ENCODE data around the gene SRMS. TPM values are rescaled to one million over a fixed set of nuclear protein-coding genes. Genes with fewer than 3 reads are reported as not detected.

SRMS gene
- total RNA-seq, 2 donors from 2014 or later: 0.32 to 0.49 TPM

DNA sequence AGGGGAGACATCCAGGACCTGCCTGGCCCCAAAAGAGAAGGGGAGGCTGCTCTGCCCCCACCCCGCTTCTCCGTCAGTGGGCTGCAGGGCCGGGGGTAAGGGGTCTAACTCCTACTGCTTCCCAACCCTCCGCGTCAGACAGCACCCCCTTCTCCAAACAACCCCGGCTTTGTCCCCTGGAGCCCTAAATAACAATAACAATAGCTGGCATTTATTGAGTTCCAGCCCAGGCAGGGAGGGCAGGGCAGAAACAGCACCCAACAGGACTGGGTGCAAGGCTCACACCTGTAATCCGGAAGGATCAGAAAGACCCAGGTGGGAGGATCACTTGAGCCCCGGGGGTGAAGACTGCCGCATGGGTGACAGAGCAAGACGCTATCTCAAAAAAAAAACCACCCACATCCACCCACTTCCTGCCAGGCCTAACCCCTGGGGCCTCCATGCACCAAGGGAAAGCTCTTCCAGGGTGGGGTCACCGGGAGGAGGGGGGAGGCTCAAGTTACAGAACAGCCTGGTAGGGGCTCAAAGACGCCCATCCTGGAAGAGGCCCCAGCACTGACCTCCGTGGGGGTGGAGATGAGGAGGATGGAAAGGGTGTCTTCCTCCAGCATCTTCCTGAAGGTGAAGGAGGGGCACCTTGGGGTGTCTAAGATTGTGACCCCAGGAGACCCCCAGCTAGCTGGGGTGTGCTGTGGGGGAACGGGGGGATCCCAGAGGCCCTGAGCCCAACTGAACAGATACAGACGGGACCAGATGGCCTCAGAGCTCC lies 5.1 kb upstream of the SRMS start:
- no peak overlapping the region for H3K27ac ChIP-seq

DNA sequence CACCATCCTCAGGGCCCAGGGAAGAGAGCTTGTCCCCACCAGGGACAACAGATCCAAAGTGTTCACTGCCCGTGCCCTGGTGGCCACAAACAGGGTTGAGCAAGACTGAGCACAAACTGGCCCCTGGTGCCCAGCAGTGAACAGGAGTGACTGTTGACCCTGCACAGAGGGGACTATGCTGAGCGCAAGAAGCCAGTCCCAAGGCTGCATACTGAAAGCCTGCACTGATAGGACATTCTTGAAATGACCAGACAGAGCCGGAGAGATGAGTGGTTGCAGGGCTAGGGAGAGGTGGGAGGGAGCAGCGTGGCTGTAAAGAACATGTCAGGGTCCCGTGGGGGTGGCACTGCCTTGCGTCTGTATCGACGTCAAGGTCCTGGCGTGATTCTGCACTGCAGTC lies 3.5 kb upstream of the SRMS start:
- no peak for DNase-seq
- intact Hi-C loops (cut with DNase I): no loop called here
- no peaks in the 10 kb centered on the region for H3K4me1 ChIP-seq
- H3K36me3 ChIP-seq: no peaks in the 10 kb centered on the region
- H3K9ac ChIP-seq (ENCODE audit: low read depth in 2 of 2, low read length in 2 of 2): no peak overlapping the region
- TF ChIP-seq, protein P1, sequence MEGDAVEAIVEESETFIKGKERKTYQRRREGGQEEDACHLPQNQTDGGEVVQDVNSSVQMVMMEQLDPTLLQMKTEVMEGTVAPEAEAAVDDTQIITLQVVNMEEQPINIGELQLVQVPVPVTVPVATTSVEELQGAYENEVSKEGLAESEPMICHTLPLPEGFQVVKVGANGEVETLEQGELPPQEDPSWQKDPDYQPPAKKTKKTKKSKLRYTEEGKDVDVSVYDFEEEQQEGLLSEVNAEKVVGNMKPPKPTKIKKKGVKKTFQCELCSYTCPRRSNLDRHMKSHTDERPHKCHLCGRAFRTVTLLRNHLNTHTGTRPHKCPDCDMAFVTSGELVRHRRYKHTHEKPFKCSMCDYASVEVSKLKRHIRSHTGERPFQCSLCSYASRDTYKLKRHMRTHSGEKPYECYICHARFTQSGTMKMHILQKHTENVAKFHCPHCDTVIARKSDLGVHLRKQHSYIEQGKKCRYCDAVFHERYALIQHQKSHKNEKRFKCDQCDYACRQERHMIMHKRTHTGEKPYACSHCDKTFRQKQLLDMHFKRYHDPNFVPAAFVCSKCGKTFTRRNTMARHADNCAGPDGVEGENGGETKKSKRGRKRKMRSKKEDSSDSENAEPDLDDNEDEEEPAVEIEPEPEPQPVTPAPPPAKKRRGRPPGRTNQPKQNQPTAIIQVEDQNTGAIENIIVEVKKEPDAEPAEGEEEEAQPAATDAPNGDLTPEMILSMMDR (IDR thresholded peaks at IDR 0.05): no peak
- no peaks in the 10 kb centered on the region for H3K9me3 ChIP-seq
- H3K4me3 ChIP-seq: no peak overlapping the region
- H3K27ac ChIP-seq: no peak overlapping the region
- peaks cover 12% of the 10 kb centered on the region for H3K27me3 ChIP-seq

More for the DNA sequence above, 5.1 kb upstream of the SRMS start:
- DNase-seq: no peak
- Histone ChIP-seq H3K9me3 (no peaks in the 10 kb centered on the region), H3K4me3 (no peak overlapping the region), H3K36me3 (no peaks in the 10 kb centered on the region), H3K9ac (ENCODE audit: low read depth in 2 of 2, low read length in 2 of 2) (peak overlapping the region in 1 of 2 donors; percentile 7), H3K4me1 (no peaks in the 10 kb centered on the region), H3K27me3 (peaks cover 5% of the 10 kb centered on the region)
- TF ChIP-seq, protein P1 (IDR thresholded peaks at IDR 0.05): no peak
- intact Hi-C loops (cut with DNase I): no loop called here

DNA sequence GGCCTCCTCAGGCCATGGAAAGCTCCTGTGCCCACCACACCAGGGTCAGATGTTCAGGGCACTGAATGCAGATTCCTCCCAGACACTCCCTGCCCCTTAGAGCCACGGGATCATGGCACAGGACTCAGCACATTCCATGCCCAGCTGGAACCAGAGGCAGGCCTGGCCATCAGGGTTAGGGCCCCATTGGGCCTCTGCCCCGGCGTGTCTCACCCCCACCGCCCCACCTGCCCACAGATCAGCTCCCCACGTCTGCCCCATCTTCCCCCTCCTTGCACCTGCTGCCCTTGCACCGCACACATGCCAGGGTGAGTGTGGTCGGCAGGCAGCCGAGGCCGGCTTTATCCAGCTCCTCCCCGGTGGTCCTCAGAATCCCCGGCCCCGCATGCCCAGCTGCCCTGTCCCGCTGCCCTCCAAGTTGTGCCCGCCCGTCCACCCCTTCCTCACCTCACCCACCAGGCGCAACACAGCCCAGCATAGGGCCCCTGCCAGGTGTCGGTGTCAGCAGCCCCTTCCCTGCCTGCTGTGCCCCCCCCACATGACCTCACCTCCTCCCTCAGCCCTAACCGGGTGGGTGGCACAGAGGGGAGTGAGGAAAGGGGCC lies 2.2 kb upstream of the SRMS start:
- Histone ChIP-seq H3K4me3 (no peak overlapping the region), H3K27ac (no peak overlapping the region), H3K9me3 (no peaks in the 10 kb centered on the region), H3K27me3 (peaks cover 12% of the 10 kb centered on the region), H3K36me3 (no peaks in the 10 kb centered on the region), H3K4me1 (peaks cover 6% of the 10 kb centered on the region), H3K9ac (ENCODE audit: low read depth in 2 of 2, low read length in 2 of 2) (no peak overlapping the region)
- TF ChIP-seq, protein P1 (IDR thresholded peaks at IDR 0.05): no peak
- DNase-seq: no peak
- intact Hi-C loops (cut with DNase I): loop anchor here (10.0 kb wide), 1 partner anchor 315 kb away; the partner anchor contains the start of genes ABHD16B and TPD52L2

DNA sequence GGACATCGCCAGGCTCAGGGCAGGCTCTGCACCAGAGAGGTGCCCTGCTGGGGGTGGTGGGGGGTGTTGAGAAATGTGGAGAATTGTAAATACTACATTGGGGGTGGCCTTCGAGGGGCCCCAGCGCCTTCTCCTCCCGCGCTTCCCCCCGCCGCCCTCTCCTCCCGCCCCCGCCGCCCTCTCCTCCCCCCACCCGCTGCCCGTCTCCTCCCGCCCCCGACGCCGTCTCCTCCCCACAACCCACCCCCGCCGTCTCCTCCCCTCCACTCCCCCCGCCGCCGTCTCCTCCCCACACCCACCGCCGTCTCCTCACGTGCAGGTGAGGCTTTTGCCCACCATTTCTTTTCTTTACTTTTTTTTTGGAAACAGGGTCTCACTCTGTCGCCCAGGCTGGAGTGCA lies 1.5 kb upstream of the SRMS start:
- no peak overlapping the region for H3K9ac ChIP-seq (ENCODE audit: low read depth in 2 of 2, low read length in 2 of 2)
- H3K27me3 ChIP-seq: peaks cover 12% of the 10 kb centered on the region
- no peaks in the 10 kb centered on the region for H3K36me3 ChIP-seq
- H3K9me3 ChIP-seq: no peaks in the 10 kb centered on the region
- H3K27ac ChIP-seq: no peak overlapping the region
- intact Hi-C loops (cut with DNase I): loop anchor here (10.0 kb wide), 1 partner anchor 316 kb away; the partner anchor contains the start of genes ABHD16B and TPD52L2
- H3K4me3 ChIP-seq: no peak overlapping the region
- no peak for DNase-seq
- H3K4me1 ChIP-seq: peaks cover 11% of the 10 kb centered on the region
- TF ChIP-seq, protein P1 (IDR thresholded peaks at IDR 0.05): no peak

DNA sequence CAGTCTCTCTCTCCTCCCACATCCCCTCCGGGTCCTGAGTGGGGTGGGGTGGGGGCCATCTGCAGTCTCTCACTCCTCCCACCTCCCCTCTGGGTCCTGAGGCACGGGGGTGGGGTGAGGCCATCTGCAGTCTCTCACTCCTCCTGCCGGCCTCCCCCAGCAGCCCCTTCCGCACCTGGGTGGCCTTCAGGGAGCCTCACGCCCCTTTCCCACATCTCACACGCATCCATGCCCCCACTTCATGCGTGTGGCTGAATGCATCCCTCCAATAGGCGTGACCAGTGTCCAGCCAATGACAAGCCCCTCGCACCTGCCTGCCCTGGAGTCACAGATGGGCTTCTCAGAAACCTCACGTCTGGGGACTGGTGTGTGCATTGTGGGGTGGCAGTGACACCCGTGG lies 993 bp upstream of the SRMS start:
- H3K27me3 ChIP-seq: peaks cover 12% of the 10 kb centered on the region
- no peak for DNase-seq
- H3K36me3 ChIP-seq: no peaks in the 10 kb centered on the region
- H3K9me3 ChIP-seq: no peaks in the 10 kb centered on the region
- H3K4me1 ChIP-seq: peaks cover 11% of the 10 kb centered on the region
- H3K4me3 ChIP-seq: no peak overlapping the region
- no peak overlapping the region for H3K9ac ChIP-seq (ENCODE audit: low read depth in 2 of 2, low read length in 2 of 2)
- intact Hi-C loops (cut with DNase I): loop anchor here (10.0 kb wide), 1 partner anchor 316 kb away; the partner anchor contains the start of genes ABHD16B and TPD52L2
- H3K27ac ChIP-seq: no peak overlapping the region
- TF ChIP-seq, protein P1 (IDR thresholded peaks at IDR 0.05): no peak
